Kidney (tissue), 14 donors: ENCODE measurements around the gene DEUP1. TPM values are rescaled to one million over a fixed set of nuclear protein-coding genes. Genes with fewer than 3 reads are reported as not detected.

Experiments used
- DNase-seq, 5 donors: peaks; one replicate each; pipeline ENCODE4 v3.0.0-alpha.2; 2013 to 2020
- FAIRE-seq: peaks from 2 replicates; lab custom pipeline; 2012; peaks lifted over from hg19 to GRCh38; lab: Jason Lieb, UNC
- H3K27ac ChIP-seq, 2 donors: one replicate each; pipeline ENCODE4 v1.7.0; 2013; ENCODE audit warnings: low read depth in 2 of 2, low read length in 2 of 2, inconsistent platforms in 1 of 2
- H3K27me3 ChIP-seq: one replicate; pipeline ENCODE4 v1.7.1; 2013; ENCODE audit warnings: low read length, inconsistent platforms; ENCODE audit not compliant: control insufficient read depth, insufficient read depth
- H3K36me3 ChIP-seq, 3 donors: one replicate each; pipeline versions ENCODE4 v1.7.0 to v1.7.1; 2013; ENCODE audit warnings: low read length in 3 of 3, control low read depth in 1 of 3, inconsistent platforms in 1 of 3; ENCODE audit not compliant: insufficient read depth in 3 of 3, control insufficient read depth in 2 of 3
- H3K4me1 ChIP-seq, 3 donors: one replicate each; pipeline versions ENCODE4 v1.7.0 to v1.7.1; 2013; ENCODE audit warnings: low read length in 3 of 3, inconsistent platforms in 1 of 3, low read depth in 1 of 3; ENCODE audit not compliant: control insufficient read depth in 2 of 3, insufficient read depth in 2 of 3
- H3K4me3 ChIP-seq, 3 donors: one replicate each; pipeline versions ENCODE4 v1.7.0 to v1.8.1; 2013; ENCODE audit warnings: low read length in 3 of 3, control low read depth in 1 of 3, inconsistent platforms in 1 of 3
- H3K9ac ChIP-seq, 3 donors: one replicate each; pipeline versions ENCODE4 v1.7.0 to v1.7.1; 2013; ENCODE audit warnings: low read length in 3 of 3, control low read depth in 1 of 3, inconsistent platforms in 1 of 3
- H3K9me3 ChIP-seq, 3 donors: one replicate each; pipeline versions ENCODE4 v1.7.0 to v1.7.1; 2013; ENCODE audit warnings: low read length in 3 of 3, control low read depth in 1 of 3, inconsistent platforms in 1 of 3; ENCODE audit not compliant: control insufficient read depth in 2 of 3, insufficient read depth in 1 of 3
- CTCF ChIP-seq: IDR thresholded peaks from 3 replicates; pipeline ENCODE4 v1.5.1; 2012; ENCODE audit warnings: mild to moderate bottlenecking, moderate library complexity, borderline replicate concordance; ENCODE audit not compliant: insufficient read depth; ENCODE audit errors: extremely low read depth
- intact Hi-C: fragments of 100-400 bp; cut with DNase I; formaldehyde crosslinking; loops from one replicate; pipeline ENCODE4 v1.11.1; 2022
- polyA plus RNA-seq: library from polyadenylated mRNA; stranded (reverse); fragments of 350-450 nt; fragmentation: Illumina TruSeq; extraction: RNeasy Lipid Tissue Mini Kit (QIAGEN cat#74804); gene quantifications from one replicate; pipeline ENCODE4 v1.2.3, GENCODE V29; 2014; ENCODE audit warnings: low read depth, low replicate concordance; ENCODE audit not compliant: insufficient read depth
- total RNA-seq: library from RNA; stranded (reverse); fragmentation: NEBNext Ultra II Directional; extraction: Animal tissue kit (Norgen Biotek cat#: 25700); gene quantifications from one replicate; pipeline ENCODE4 v1.2.1, GENCODE V29; 2021
- donor health status: control.
- donor health status: control.
- donor health status: control.
- donor health status: control.
- donor health status: control.
- donor health status: DM: yes; HTN: yes; CAD: no.
- donor health status: Normal renal cell carcinoma (clear cell type).

The DEUP1 gene
- total and polyA plus RNA-seq, 2 donors from 2014 or later = 0.57 to 0.88 TPM

GRCh38 chr11:93468290-93468689, 137.7 kb downstream of the DEUP1 start:
- intact Hi-C loops = no loop called here
- Histone ChIP-seq H3K4me3 (no peak overlapping the region), H3K27ac (no peak overlapping the region), H3K36me3 (no peaks in the 10 kb centered on the region), H3K9ac (no peak overlapping the region), H3K27me3 (no peaks in the 10 kb centered on the region), H3K4me1 (no peaks in the 10 kb centered on the region), H3K9me3 (no peaks in the 10 kb centered on the region)
- DNase-seq (no peak), FAIRE-seq (no peak)
- no peak for TF ChIP-seq CTCF

GRCh38 chr11:93474123-93474522, 143.6 kb downstream of the DEUP1 start:
- Histone ChIP-seq H3K9ac (no peak overlapping the region), H3K9me3 (no peaks in the 10 kb centered on the region), H3K4me1 (no peaks in the 10 kb centered on the region), H3K27me3 (no peaks in the 10 kb centered on the region), H3K27ac (no peak overlapping the region), H3K4me3 (no peak overlapping the region), H3K36me3 (no peaks in the 10 kb centered on the region)
- FAIRE-seq = no peak
- TF ChIP-seq CTCF = no peak
- no peak for DNase-seq
- intact Hi-C loops = no loop called here

- Histone ChIP-seq H3K4me1 (no peaks in the 10 kb centered on the region), H3K27me3 (no peaks in the 10 kb centered on the region), H3K4me3 (no peak overlapping the region), H3K9ac (no peak overlapping the region), H3K9me3 (no peaks in the 10 kb centered on the region), H3K27ac (no peak overlapping the region), H3K36me3 (no peaks in the 10 kb centered on the region)
- intact Hi-C loops = no loop called here
- FAIRE-seq (no peak), DNase-seq (no peak)
- no peak for TF ChIP-seq CTCF
Measured at GRCh38 chr11:93476796-93477195, 146.3 kb downstream of the DEUP1 start.

- H3K4me1 ChIP-seq = no peaks in the 10 kb centered on the region
- TF ChIP-seq CTCF = no peak
- H3K9me3 ChIP-seq = no peaks in the 10 kb centered on the region
- FAIRE-seq (no peak), DNase-seq (no peak)
- no peak overlapping the region for H3K9ac ChIP-seq
- intact Hi-C loops = no loop called here
- no peaks in the 10 kb centered on the region for H3K36me3 ChIP-seq
- H3K27ac ChIP-seq = no peak overlapping the region
- no peaks in the 10 kb centered on the region for H3K27me3 ChIP-seq
- no peak overlapping the region for H3K4me3 ChIP-seq
Measured at GRCh38 chr11:93477684-93478234, 147.2 kb downstream of the DEUP1 start.
